Mucosa of gallbladder (tissue), 1 donor: ENCODE data around the gene SPZ1. TPM values are rescaled to one million over a fixed set of nuclear protein-coding genes. Genes with fewer than 3 reads are reported as not detected.
"Not testable (repeated sequence)": the region's sequence is repeated elsewhere in the genome, so short reads cannot be mapped to it uniquely, and the experiment has no call there.

Experiments used
- DNase-seq: peaks from one replicate; pipeline ENCODE4 v3.0.0-alpha.2; 2020; ENCODE audit warnings: low spot score
- total RNA-seq: library from RNA; stranded (reverse); gene quantifications from one replicate; pipeline ENCODE4 v1.2.1, GENCODE V29; 2021
- donor health status: DM: no; HTN: no; CAD: no.

The SPZ1 gene
- not detected for total RNA-seq

- no peak for DNase-seq
These were observed at the start of gene SPZ1 for GRCh38 chr5:80319702-80320101. Gene SPZ1 (plus strand): TSS chr5:80320002. CDS start chr5:80320216, 214 bp downstream.

- DNase-seq, result not testable (repeated sequence)
These were observed 49.3 kb upstream of the SPZ1 start for GRCh38 chr5:80270543-80270942.

GRCh38 chr5:80275347-80275746, 44.5 kb upstream of the SPZ1 start:
- no peak for DNase-seq

- no peak for DNase-seq
These were observed 43.6 kb upstream of the SPZ1 start for GRCh38 chr5:80276186-80276585.

- DNase-seq, result no peak
These were observed 42.6 kb upstream of the SPZ1 start for GRCh38 chr5:80277191-80277590.

- DNase-seq, result no peak
These were observed 37.7 kb upstream of the SPZ1 start for GRCh38 chr5:80282054-80282453.

- no peak for DNase-seq
These were observed 36.4 kb upstream of the SPZ1 start for GRCh38 chr5:80283360-80283759.

- no peak for DNase-seq
These were observed 35.1 kb upstream of the SPZ1 start for GRCh38 chr5:80284720-80285119.

- DNase-seq, result no peak
These were observed 31.6 kb upstream of the SPZ1 start for GRCh38 chr5:80288177-80288576.

GRCh38 chr5:80289320-80289719, 30.5 kb upstream of the SPZ1 start:
- DNase-seq, result no peak

- no peak for DNase-seq
These were observed 28.0 kb upstream of the SPZ1 start for GRCh38 chr5:80291761-80292160.

GRCh38 chr5:80296121-80296520, 23.7 kb upstream of the SPZ1 start:
- no peak for DNase-seq

- DNase-seq, result no peak
These were observed 20.2 kb upstream of the SPZ1 start for GRCh38 chr5:80299601-80300000.

GRCh38 chr5:80300125-80300524, 19.7 kb upstream of the SPZ1 start:
- DNase-seq, result no peak

GRCh38 chr5:80300796-80301195, 19.0 kb upstream of the SPZ1 start:
- DNase-seq, result not testable (repeated sequence)

GRCh38 chr5:80301342-80301741, 18.5 kb upstream of the SPZ1 start:
- DNase-seq, result not testable (repeated sequence)

- no peak for DNase-seq
These were observed 17.2 kb upstream of the SPZ1 start for GRCh38 chr5:80302636-80303035.

GRCh38 chr5:80308526-80308925, 11.3 kb upstream of the SPZ1 start:
- DNase-seq, result no peak

- DNase-seq, result no peak
These were observed 9.7 kb upstream of the SPZ1 start for GRCh38 chr5:80309871-80310665.

- DNase-seq, result no peak
These were observed 4.6 kb upstream of the SPZ1 start for GRCh38 chr5:80315244-80315643.

- DNase-seq, result no peak
These were observed 1.6 kb upstream of the SPZ1 start for GRCh38 chr5:80318212-80318611.

- no peak for DNase-seq
These were observed 5.1 kb downstream of the SPZ1 start for GRCh38 chr5:80324912-80325311.

GRCh38 chr5:80326468-80326867, 6.7 kb downstream of the SPZ1 start:
- no peak for DNase-seq

- no peak for DNase-seq
These were observed 17.6 kb downstream of the SPZ1 start for GRCh38 chr5:80337379-80337778.
